A549 (cell line): ENCODE measurements around the gene MAP1LC3B2. TPM values are rescaled to one million over a fixed set of nuclear protein-coding genes. Genes with fewer than 3 reads are reported as not detected.

ENCODE experiments used
- ATAC-seq, 2 experiments: fragments of 200-7000 bp in 1 of 2; fragments of >200 bp in 1 of 2; cut with Nextera tagmentation in 1 of 2; cut with Tn5 transposase in 1 of 2; 3 replicates each; pipeline versions ENCODE4 v1.8.0 to v1.9.1; 2018 to 2020; ENCODE audit warnings: mild to moderate bottlenecking in 1 of 2, moderate library complexity in 1 of 2
- CTCF ChIA-PET: fragments of 300-600 bp; sonication (Branson Sonifier 250); formaldehyde crosslinking; extraction: SDS; loops from one replicate; lab custom pipeline; 2021; ENCODE audit warnings: antibody characterized with exemption, inconsistent platforms; lab: Yijun Ruan, JAX
- POLR2A ChIA-PET: fragments of 350-600 bp; formaldehyde crosslinking; extraction: SDS; loops from one replicate; lab custom pipeline; 2021; ENCODE audit warnings: antibody characterized with exemption, inconsistent platforms; lab: Yijun Ruan, JAX
- DNase-seq, 2 experiments: peaks; one replicate each; pipeline versions ENCODE4 v3.0.0 to v3.0.0-alpha.2; 2011 to 2016; ENCODE audit warnings: low read depth in 1 of 2, low spot score in 1 of 2
- FAIRE-seq: peaks from 2 replicates; lab custom pipeline; 2011; peaks lifted over from hg19 to GRCh38; lab: Jason Lieb, UNC
- H3K27ac ChIP-seq, 2 experiments: fragments of >200 bp; sonication (Bioruptor Twin); formaldehyde crosslinking; 3 replicates each; pipeline ENCODE4 v1.5.1; 2016 to 2017
- H3K4me1 ChIP-seq: fragments of >200 bp; sonication (Bioruptor Twin); formaldehyde crosslinking; 3 replicates; pipeline ENCODE4 v1.6.1; 2016
- H3K4me2 ChIP-seq: fragments of >200 bp; sonication (Bioruptor Twin); formaldehyde crosslinking; 3 replicates; pipeline ENCODE4 v1.6.1; 2016
- H3K4me3 ChIP-seq: fragments of >200 bp; sonication (Bioruptor Twin); formaldehyde crosslinking; 3 replicates; pipeline ENCODE4 v1.5.1; 2016
- H3K9me3 ChIP-seq: fragments of >200 bp; sonication (Bioruptor Twin); formaldehyde crosslinking; 3 replicates; pipeline ENCODE4 v1.6.1; 2016
- CEBPB ChIP-seq, 2 experiments: fragments of >200 bp in 1 of 2; sonication (Bioruptor Twin) in 1 of 2; formaldehyde crosslinking in 1 of 2; IDR thresholded peaks; 2 replicates each; pipeline ENCODE4 v1.6.1; 2012 to 2016
- ELK1 ChIP-seq: fragments of 150-350 bp; IDR thresholded peaks from 2 replicates; pipeline ENCODE4 v1.6.1; 2014; ENCODE audit warnings: low read depth, mild to moderate bottlenecking, low read length
- GATA3 ChIP-seq: IDR thresholded peaks from 2 replicates; pipeline ENCODE4 v1.6.1; 2012; ENCODE audit warnings: borderline replicate concordance
- HDAC2 ChIP-seq: fragments of 200-600 bp; sonication (generic); IDR thresholded peaks from 2 replicates; pipeline ENCODE4 v1.6.1; 2016
- HES2 ChIP-seq: fragments of >200 bp; sonication (Bioruptor Twin); formaldehyde crosslinking; IDR thresholded peaks from 2 replicates; pipeline ENCODE4 v1.6.1; 2016
- HEYL ChIP-seq: fragments of 250-450 bp; sonication (Bioruptor Pico); IDR thresholded peaks from 2 replicates; pipeline ENCODE4 v1.8.0; 2021; ENCODE audit warnings: mild to moderate bottlenecking, moderate library complexity
- HOXA7 ChIP-seq: fragments of 250-450 bp; sonication (Bioruptor Pico); IDR thresholded peaks from 2 replicates; pipeline ENCODE4 v1.5.0; 2020; ENCODE audit warnings: mild to moderate bottlenecking, moderate library complexity
- JUNB ChIP-seq: fragments of >200 bp; sonication (Bioruptor Twin); formaldehyde crosslinking; IDR thresholded peaks from 2 replicates; pipeline ENCODE4 v1.6.1; 2016
- KDM1A ChIP-seq: fragments of 200-600 bp; sonication (generic); IDR thresholded peaks from 2 replicates; pipeline ENCODE4 v1.6.1; 2016; ENCODE audit warnings: low read depth, mild to moderate bottlenecking
- KDM5A ChIP-seq: fragments of 200-600 bp; sonication (generic); IDR thresholded peaks from 2 replicates; pipeline ENCODE4 v1.6.1; 2016; ENCODE audit warnings: antibody characterized with exemption, mild to moderate bottlenecking
- MAFK ChIP-seq: fragments of 450-650 bp; IDR thresholded peaks from 2 replicates; pipeline ENCODE4 v1.6.1; 2014; ENCODE audit not compliant: partially characterized antibody
- PHF8 ChIP-seq: fragments of 200-600 bp; sonication (generic); IDR thresholded peaks from 2 replicates; pipeline ENCODE4 v1.6.1; 2016; ENCODE audit warnings: low read depth, mild to moderate bottlenecking, antibody characterized with exemption, moderate library complexity, borderline replicate concordance
- RARB ChIP-seq: fragments of 250-450 bp; sonication (Bioruptor Pico); IDR thresholded peaks from 2 replicates; pipeline ENCODE4 v1.8.0; 2021; ENCODE audit warnings: mild to moderate bottlenecking, moderate library complexity
- RFX5 ChIP-seq: fragments of 450-650 bp; IDR thresholded peaks from 2 replicates; pipeline ENCODE4 v1.7.1; 2014; ENCODE audit warnings: antibody characterized with exemption, mild to moderate bottlenecking, moderate library complexity
- SREBF2 ChIP-seq: fragments of 450-650 bp; IDR thresholded peaks from 2 replicates; pipeline ENCODE4 v1.6.1; 2014; ENCODE audit warnings: mild to moderate bottlenecking, moderate library complexity
- TP53 ChIP-seq: fragments of 250-450 bp; sonication (Bioruptor Pico); IDR thresholded peaks from 2 replicates; pipeline ENCODE4 v1.5.0; 2021; ENCODE audit warnings: mild to moderate bottlenecking, moderate library complexity
- USF2 ChIP-seq: fragments of 450-650 bp; IDR thresholded peaks from 2 replicates; pipeline ENCODE4 v1.6.1; 2014; ENCODE audit warnings: antibody characterized with exemption
- ZC3H11A ChIP-seq: fragments of 450-650 bp; IDR thresholded peaks from 2 replicates; pipeline ENCODE4 v1.6.1; 2014; ENCODE audit warnings: antibody characterized with exemption, mild to moderate bottlenecking
- ZNF302 ChIP-seq: fragments of 250-450 bp; sonication (Bioruptor Pico); IDR thresholded peaks from 2 replicates; pipeline ENCODE4 v1.9.0; 2021; ENCODE audit warnings: inconsistent platforms, mild to moderate bottlenecking, moderate library complexity
- ZSCAN20 ChIP-seq: fragments of 250-450 bp; sonication (Bioruptor Pico); IDR thresholded peaks from 2 replicates; pipeline ENCODE4 v1.8.0; 2022; ENCODE audit warnings: mild to moderate bottlenecking, moderate library complexity
- WGBS: methylation state at CpG from one replicate; pipeline ENCODE4 v1.1.6; 2017; ENCODE audit errors: missing lambda C conversion rate; 5-methylcytosine and 5-hydroxymethylcytosine counted together
- polyA plus RNA-seq, 4 experiments: library from polyadenylated mRNA; depleted of rRNA in 3 of 4; stranded (reverse); fragments of >200 nt; fragmentation: RNase III in 1 of 4; extraction: RNeasy Plus Mini Kit Qiagen cat#74134 plus additional on column Dnase treatment in 1 of 4; gene quantifications; 2 replicates in 3 of 4; 3 replicates in 1 of 4; pipeline ENCODE4 v1.2.3, GENCODE V29; 2011 to 2017
- TF ChIP-seq, protein P1 (sequence below): IDR thresholded peaks from 2 replicates; pipeline ENCODE4 v1.6.1; 2012

MAP1LC3B2 gene
- polyA plus RNA-seq, 2 of the 4 experiments (the other 2 are of a cell fraction): 2.1 to 2.8 TPM

- no peak for FAIRE-seq
- no peak for ATAC-seq
- 0 out of 3 replicates have a peak overlapping the region, but pooled peaks have one; percentile 3 for H3K4me2 ChIP-seq
- 84% methylated on average over 7 of the region's 7 CpGs for WGBS
- POLR2A ChIA-PET: no interaction called here
- H3K4me1 ChIP-seq: peaks cover 38% of the 10 kb centered on the region
- no peak overlapping the region for H3K4me3 ChIP-seq
- H3K27ac ChIP-seq: peak overlapping the region in 1 of 2 experiments; percentile 62; a peak in 3 of 6 replicates
- no peaks in the 10 kb centered on the region for H3K9me3 ChIP-seq
- no peak for TF ChIP-seq ZNF302 (CRISPR knock-in tag)
- TF ChIP-seq ELK1: no peak
- TF ChIP-seq TP53 (CRISPR knock-in tag): no peak
- TF ChIP-seq CEBPB (IDR thresholded peaks at IDR 0.05): peak in 1 of 2 experiments; percentile 56; a peak in 1 of 4 replicates
- TF ChIP-seq MAFK: peak; percentile 78
- CTCF ChIA-PET: interaction anchor here (0.6 to 2.6 kb wide), 12 partner anchors 12 to 604 kb away, joined by 3 to 7 read pairs (median 3); no protein-coding TSS in a partner anchor
- DNase-seq: no peak
Measured at GRCh38 chr12:116601933-116602810, 43.0 kb downstream of the MAP1LC3B2 start.

GRCh38 chr12:116603546-116604177, 44.5 kb downstream of the MAP1LC3B2 start:
- Histone ChIP-seq H3K4me3 (no peak overlapping the region), H3K9me3 (no peaks in the 10 kb centered on the region), H3K4me2 (no peak overlapping the region), H3K27ac (no peak overlapping the region), H3K4me1 (peaks cover 27% of the 10 kb centered on the region)
- CTCF ChIA-PET: interaction anchor here (1.0 to 1.2 kb wide), 2 partner anchors 17 to 18 kb away, joined by 3 to 4 read pairs; no protein-coding TSS in a partner anchor
- TF ChIP-seq TP53 (CRISPR knock-in tag): no peak
- TF ChIP-seq ZSCAN20 (CRISPR knock-in tag): no peak
- no peak for TF ChIP-seq KDM5A
- no peak for TF ChIP-seq JUNB
- no peak for TF ChIP-seq KDM1A
- TF ChIP-seq RARB (CRISPR knock-in tag): no peak
- no peak for TF ChIP-seq HES2
- no peak for TF ChIP-seq GATA3
- FAIRE-seq (no peak), DNase-seq (no peak), ATAC-seq (no peak)
- WGBS: 87% methylated on average over 14 of the region's 15 CpGs
- POLR2A ChIA-PET: no interaction called here

- ChIA-PET POLR2A (no interaction called here), CTCF (no interaction called here)
- no peak overlapping the region for H3K4me2 ChIP-seq
Measured at GRCh38 chr12:116604178-116604895, 45.2 kb downstream of the MAP1LC3B2 start.

More at GRCh38 chr12:116604178-116604895, 45.2 kb downstream of the MAP1LC3B2 start:
- no peak for ATAC-seq
- peaks cover 24% of the 10 kb centered on the region for H3K4me1 ChIP-seq
- no peak overlapping the region for H3K27ac ChIP-seq
- TF ChIP-seq USF2: no peak
- TF ChIP-seq HOXA7 (CRISPR knock-in tag): no peak
- no peak for TF ChIP-seq HEYL (CRISPR knock-in tag)
- TF ChIP-seq PHF8: no peak
- TF ChIP-seq, protein P1, sequence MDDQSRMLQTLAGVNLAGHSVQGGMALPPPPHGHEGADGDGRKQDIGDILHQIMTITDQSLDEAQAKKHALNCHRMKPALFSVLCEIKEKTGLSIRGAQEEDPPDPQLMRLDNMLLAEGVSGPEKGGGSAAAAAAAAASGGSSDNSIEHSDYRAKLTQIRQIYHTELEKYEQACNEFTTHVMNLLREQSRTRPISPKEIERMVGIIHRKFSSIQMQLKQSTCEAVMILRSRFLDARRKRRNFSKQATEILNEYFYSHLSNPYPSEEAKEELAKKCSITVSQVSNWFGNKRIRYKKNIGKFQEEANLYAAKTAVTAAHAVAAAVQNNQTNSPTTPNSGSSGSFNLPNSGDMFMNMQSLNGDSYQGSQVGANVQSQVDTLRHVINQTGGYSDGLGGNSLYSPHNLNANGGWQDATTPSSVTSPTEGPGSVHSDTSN: no peak
- no peak for TF ChIP-seq RFX5
- TF ChIP-seq TP53 (CRISPR knock-in tag): no peak
- TF ChIP-seq HDAC2: no peak
- no peak for TF ChIP-seq ZC3H11A
- no peak for TF ChIP-seq KDM5A
- TF ChIP-seq JUNB: no peak
- TF ChIP-seq SREBF2: no peak
- WGBS: 73% methylated on average over 13 of the region's 13 CpGs
- DNase-seq: no peak
- FAIRE-seq: no peak
- H3K4me3 ChIP-seq: no peak overlapping the region
- no peaks in the 10 kb centered on the region for H3K9me3 ChIP-seq
